H9 (cell line): ENCODE data around the gene P2RY8. TPM values are rescaled to one million over a fixed set of nuclear protein-coding genes. Genes with fewer than 3 reads are reported as not detected.
"Not testable (repeated sequence)": the region's sequence is repeated elsewhere in the genome, so short reads cannot be mapped to it uniquely, and the experiment has no call there.

Source experiments
- DNase-seq: peaks from one replicate; pipeline ENCODE4 v3.0.0-alpha.2; 2017
- H2AFZ ChIP-seq: one replicate; pipeline ENCODE4 v1.6.1; 2013; ENCODE audit warnings: mild to moderate bottlenecking, low read length, control low read depth, moderate library complexity
- H2AK5ac ChIP-seq: 2 replicates; pipeline ENCODE4 v1.6.1; 2013; ENCODE audit warnings: low read length, control low read depth, mixed read lengths; ENCODE audit not compliant: insufficient read length
- H2BK120ac ChIP-seq: one replicate; pipeline ENCODE4 v1.6.1; 2013; ENCODE audit warnings: low read depth, mild to moderate bottlenecking, low read length, control low read depth, inconsistent platforms; ENCODE audit not compliant: poor library complexity, severe bottlenecking
- H2BK12ac ChIP-seq: 2 replicates; pipeline ENCODE4 v1.6.1; 2013; ENCODE audit warnings: low read length, control low read depth, mixed read lengths, low read depth; ENCODE audit not compliant: insufficient read length
- H2BK15ac ChIP-seq: 2 replicates; pipeline ENCODE4 v1.6.1; 2013; ENCODE audit warnings: low read depth, low read length, control low read depth
- H2BK20ac ChIP-seq: one replicate; pipeline ENCODE4 v1.6.1; 2013; ENCODE audit warnings: low read depth, mild to moderate bottlenecking, low read length, control low read depth, inconsistent platforms; ENCODE audit not compliant: poor library complexity, severe bottlenecking
- H2BK5ac ChIP-seq: 2 replicates; pipeline ENCODE4 v1.6.1; 2013; ENCODE audit warnings: low read length, control low read depth, mixed read lengths; ENCODE audit not compliant: insufficient read length
- H3K14ac ChIP-seq: 2 replicates; pipeline ENCODE4 v1.6.1; 2013; ENCODE audit warnings: low read length, control low read depth; ENCODE audit not compliant: insufficient read depth
- H3K18ac ChIP-seq: 2 replicates; pipeline ENCODE4 v1.6.1; 2013; ENCODE audit warnings: low read depth, mild to moderate bottlenecking, mixed read lengths, low read length, control low read depth; ENCODE audit not compliant: insufficient read length
- H3K23ac ChIP-seq: 2 replicates; pipeline ENCODE4 v1.6.1; 2013; ENCODE audit warnings: low read length, control low read depth, mixed read lengths, low read depth; ENCODE audit not compliant: insufficient read length
- H3K23me2 ChIP-seq: 2 replicates; pipeline ENCODE4 v1.6.1; 2013; ENCODE audit warnings: low read depth, mild to moderate bottlenecking, mixed read lengths, low read length, control low read depth; ENCODE audit not compliant: insufficient read length, poor library complexity, severe bottlenecking
- H3K27ac ChIP-seq: 2 replicates; pipeline ENCODE4 v1.5.1; 2013; ENCODE audit warnings: low read length, control low read depth, mixed read lengths, low read depth; ENCODE audit not compliant: insufficient read length
- H3K27me3 ChIP-seq: 2 replicates; pipeline ENCODE4 v1.6.1; 2013; ENCODE audit warnings: low read length, control low read depth, inconsistent platforms; ENCODE audit not compliant: insufficient read depth
- H3K4ac ChIP-seq: 2 replicates; pipeline ENCODE4 v1.6.1; 2013; ENCODE audit warnings: low read depth, mild to moderate bottlenecking, control low read depth, inconsistent platforms, low read length, moderate library complexity
- H3K4me1 ChIP-seq: 2 replicates; pipeline ENCODE4 v1.6.1; 2013; ENCODE audit warnings: low read length, control low read depth, inconsistent platforms; ENCODE audit not compliant: insufficient read depth
- H3K4me2 ChIP-seq: 2 replicates; pipeline ENCODE4 v1.6.1; 2013; ENCODE audit warnings: low read length, control low read depth, mixed read lengths; ENCODE audit not compliant: insufficient read length, insufficient read depth
- H3K56ac ChIP-seq: 2 replicates; pipeline ENCODE4 v1.6.1; 2013; ENCODE audit warnings: low read depth, mild to moderate bottlenecking, mixed read lengths, low read length, control low read depth; ENCODE audit not compliant: insufficient read length
- H3K79me1 ChIP-seq: 2 replicates; pipeline ENCODE4 v1.6.1; 2013; ENCODE audit warnings: low read depth, mild to moderate bottlenecking, moderate library complexity, low read length, control low read depth, inconsistent platforms; ENCODE audit not compliant: insufficient read depth, poor library complexity, severe bottlenecking
- H3K79me2 ChIP-seq: 2 replicates; pipeline ENCODE4 v1.6.1; 2013; ENCODE audit warnings: low read length, control low read depth, inconsistent platforms; ENCODE audit not compliant: insufficient read depth
- H3K9ac ChIP-seq: 2 replicates; pipeline ENCODE4 v1.6.1; 2013; ENCODE audit warnings: low read length, control low read depth, mixed read lengths; ENCODE audit not compliant: insufficient read length; ENCODE audit errors: extremely low read depth
- H3K9me3 ChIP-seq: one replicate; pipeline ENCODE4 v1.6.1; 2013; ENCODE audit warnings: low read depth, low read length, inconsistent platforms; ENCODE audit not compliant: control insufficient read depth
- H3T11ph ChIP-seq: one replicate; pipeline ENCODE4 v1.6.1; 2013; ENCODE audit warnings: mild to moderate bottlenecking, low read length, control low read depth, inconsistent platforms
- H4K20me1 ChIP-seq: one replicate; pipeline ENCODE4 v1.6.1; 2013; ENCODE audit not compliant: control insufficient read depth, insufficient read length, insufficient read depth
- H4K5ac ChIP-seq: 2 replicates; pipeline ENCODE4 v1.6.1; 2013; ENCODE audit warnings: low read depth, mild to moderate bottlenecking, mixed read lengths, low read length, control low read depth; ENCODE audit not compliant: insufficient read length
- H4K8ac ChIP-seq: replicated peaks from 2 replicates; pipeline ENCODE4 v1.6.1; 2013; ENCODE audit warnings: low read length, control low read depth, mixed read lengths, low read depth; ENCODE audit not compliant: insufficient read length
- H4K91ac ChIP-seq: 2 replicates; pipeline ENCODE4 v1.6.1; 2013; ENCODE audit warnings: low read depth, mild to moderate bottlenecking, moderate library complexity, mixed read lengths, low read length, control low read depth; ENCODE audit not compliant: insufficient read length
- H3K27ac Mint-ChIP-seq, 3 experiments: 2 replicates in 2 of 3; 3 replicates in 1 of 3; pipeline ENCODE4 v1.8.0; 2020 to 2021; ENCODE audit warnings: mixed read lengths in 3 of 3, mild to moderate bottlenecking in 1 of 3, moderate library complexity in 1 of 3
- H3K27me3 Mint-ChIP-seq: 2 replicates; pipeline ENCODE4 v1.8.0; 2021; ENCODE audit warnings: low read depth, mild to moderate bottlenecking, moderate library complexity, mixed read lengths
- H3K36me3 Mint-ChIP-seq, 3 experiments: 2 replicates in 2 of 3; 3 replicates in 1 of 3; pipeline ENCODE4 v1.8.0; 2020 to 2021; ENCODE audit warnings: low read depth in 3 of 3, mixed read lengths in 3 of 3; ENCODE audit not compliant: insufficient read depth in 1 of 3
- H3K4me1 Mint-ChIP-seq, 2 experiments: 2 replicates each; pipeline ENCODE4 v1.8.0; 2020; ENCODE audit warnings: mixed read lengths in 2 of 2
- H3K4me3 Mint-ChIP-seq, 2 experiments: 2 replicates in 1 of 2; 3 replicates in 1 of 2; pipeline ENCODE4 v1.8.0; 2020 to 2021; ENCODE audit warnings: mild to moderate bottlenecking in 2 of 2, mixed read lengths in 2 of 2, moderate library complexity in 1 of 2
- H3K9me3 Mint-ChIP-seq, 2 experiments: 2 replicates in 1 of 2; 3 replicates in 1 of 2; pipeline ENCODE4 v1.8.0; 2020; ENCODE audit warnings: mild to moderate bottlenecking in 2 of 2, mixed read lengths in 2 of 2, moderate library complexity in 1 of 2
- WGBS: extraction: QIAGEN DNeasy Blood & Tissue Kit; methylation state at CpG from one replicate; pipeline ENCODE4 v1.1.7; 2013; ENCODE audit warnings: missing lambda C conversion rate, low lambda C conversion rate, mixed read lengths; ENCODE audit not compliant: insufficient read length; ENCODE audit errors: extremely low coverage; 5-methylcytosine and 5-hydroxymethylcytosine counted together
- total RNA-seq: library from RNA; stranded (reverse); gene quantifications from 2 replicates; pipeline ENCODE4 v1.2.1, GENCODE V29; 2021
- TF ChIP-seq, protein P1 (sequence below): fragments of 200-600 bp; sonication (generic); conservative IDR thresholded peaks from 3 replicates; pipeline ENCODE4 v1.8.0; 2021; ENCODE audit warnings: antibody characterized with exemption, mild to moderate bottlenecking

P2RY8 gene
- total RNA-seq, 1 experiment from 2014 or later = not detected

DNA sequence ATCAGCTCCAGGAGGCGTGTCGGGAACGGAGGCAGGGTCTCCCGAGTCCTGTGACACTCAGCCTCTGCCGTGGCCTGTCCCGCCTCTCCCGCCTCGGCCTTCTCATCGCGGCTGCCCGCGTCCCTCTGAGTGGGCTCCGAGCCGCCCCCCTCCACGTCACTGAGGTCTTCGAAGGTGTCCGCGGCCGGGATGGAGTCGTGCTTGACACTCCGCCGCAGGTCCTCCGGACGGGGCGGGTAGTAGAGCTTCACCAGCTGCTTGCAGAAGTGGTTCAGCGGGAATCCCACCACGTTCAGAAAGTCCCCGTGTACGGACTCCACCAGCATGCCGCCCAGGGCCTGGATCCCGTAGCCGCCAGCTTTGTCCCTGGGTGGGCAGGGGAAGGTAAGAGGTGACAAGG, 109.2 kb downstream of the P2RY8 start:
- no peaks in the 10 kb centered on the region for H3K79me1 ChIP-seq
- Mint-ChIP-seq H3K27ac (no peak overlapping the region), H3K4me3 (no peak overlapping the region), H3K4me1 (no peaks in the 10 kb centered on the region), H3K36me3 (peaks cover 59 to 69% (median 65%) of the 10 kb centered on the region in 3 experiments), H3K9me3 (peaks cover 20 to 23% of the 10 kb centered on the region in 2 experiments), H3K27me3 (peaks cover 3% of the 10 kb centered on the region; the same call in 1 of the 2 replicates)
- H2AFZ ChIP-seq = no peak overlapping the region
- H2BK20ac ChIP-seq = no peak overlapping the region
- TF ChIP-seq, protein P1, sequence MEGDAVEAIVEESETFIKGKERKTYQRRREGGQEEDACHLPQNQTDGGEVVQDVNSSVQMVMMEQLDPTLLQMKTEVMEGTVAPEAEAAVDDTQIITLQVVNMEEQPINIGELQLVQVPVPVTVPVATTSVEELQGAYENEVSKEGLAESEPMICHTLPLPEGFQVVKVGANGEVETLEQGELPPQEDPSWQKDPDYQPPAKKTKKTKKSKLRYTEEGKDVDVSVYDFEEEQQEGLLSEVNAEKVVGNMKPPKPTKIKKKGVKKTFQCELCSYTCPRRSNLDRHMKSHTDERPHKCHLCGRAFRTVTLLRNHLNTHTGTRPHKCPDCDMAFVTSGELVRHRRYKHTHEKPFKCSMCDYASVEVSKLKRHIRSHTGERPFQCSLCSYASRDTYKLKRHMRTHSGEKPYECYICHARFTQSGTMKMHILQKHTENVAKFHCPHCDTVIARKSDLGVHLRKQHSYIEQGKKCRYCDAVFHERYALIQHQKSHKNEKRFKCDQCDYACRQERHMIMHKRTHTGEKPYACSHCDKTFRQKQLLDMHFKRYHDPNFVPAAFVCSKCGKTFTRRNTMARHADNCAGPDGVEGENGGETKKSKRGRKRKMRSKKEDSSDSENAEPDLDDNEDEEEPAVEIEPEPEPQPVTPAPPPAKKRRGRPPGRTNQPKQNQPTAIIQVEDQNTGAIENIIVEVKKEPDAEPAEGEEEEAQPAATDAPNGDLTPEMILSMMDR = no peak
- no peak overlapping the region for H2BK12ac ChIP-seq
- no CpG with 5 or more reads among the region's 32 CpGs for WGBS
- no peak overlapping the region for H2BK5ac ChIP-seq
- H3K18ac ChIP-seq = no peak overlapping the region
- no peak overlapping the region for H3K27ac ChIP-seq
- no peak overlapping the region for H2BK120ac ChIP-seq
- H3K14ac ChIP-seq = no peak overlapping the region
- H3K4ac ChIP-seq = no peak overlapping the region
- no peaks in the 10 kb centered on the region for H3K23me2 ChIP-seq
- no peak overlapping the region for H3K4me2 ChIP-seq
- H4K20me1 ChIP-seq = no peaks in the 10 kb centered on the region
- peaks cover 10% of the 10 kb centered on the region for H3K9me3 ChIP-seq
- H4K8ac ChIP-seq = no peak overlapping the region
- no peak overlapping the region for H4K5ac ChIP-seq
- no peak overlapping the region for H3K9ac ChIP-seq
- no peak for DNase-seq
- no peaks in the 10 kb centered on the region for H3K4me1 ChIP-seq
- H4K91ac ChIP-seq = no peak overlapping the region
- H3K27me3 ChIP-seq = no peaks in the 10 kb centered on the region
- H2AK5ac ChIP-seq = no peak overlapping the region
- H3T11ph ChIP-seq = no peak overlapping the region
- no peak overlapping the region for H2BK15ac ChIP-seq
- H3K79me2 ChIP-seq = no peaks in the 10 kb centered on the region
- H3K23ac ChIP-seq = no peak overlapping the region
- no peak overlapping the region for H3K56ac ChIP-seq

DNA sequence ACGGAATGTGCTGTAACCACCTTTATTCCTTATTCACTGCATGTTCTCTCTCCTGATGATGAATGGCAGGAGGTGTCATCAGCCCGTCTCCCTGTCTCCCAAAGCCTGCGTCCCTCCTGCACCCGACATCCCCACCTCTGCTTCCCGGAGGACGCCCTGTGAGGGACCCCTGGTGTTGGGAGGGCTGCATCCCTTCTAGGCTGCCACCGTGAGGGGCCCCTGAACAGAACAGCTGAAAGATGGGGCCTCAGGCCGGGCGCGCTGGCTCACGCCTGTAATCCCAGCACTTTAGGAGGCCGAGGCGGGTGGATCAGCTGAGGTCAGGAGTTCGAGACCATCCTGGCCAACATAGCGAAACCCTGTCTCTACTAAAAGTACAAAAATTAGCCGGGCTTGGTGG, 110.7 kb downstream of the P2RY8 start:
- not testable (repeated sequence) for H2AFZ ChIP-seq, H4K91ac ChIP-seq, H3K79me1 ChIP-seq, H3K4me1 Mint-ChIP-seq, H2AK5ac ChIP-seq, H3K18ac ChIP-seq, H4K20me1 ChIP-seq, H3K23ac ChIP-seq, H2BK120ac ChIP-seq, DNase-seq, H3K4me3 Mint-ChIP-seq, H2BK12ac ChIP-seq, H3K27me3 Mint-ChIP-seq, H2BK5ac ChIP-seq, H4K8ac ChIP-seq, H4K5ac ChIP-seq, H3K4me2 ChIP-seq, H3K23me2 ChIP-seq, H2BK15ac ChIP-seq, H3K27me3 ChIP-seq, H3T11ph ChIP-seq, H3K4ac ChIP-seq, H3K4me1 ChIP-seq, H3K14ac ChIP-seq, H3K27ac Mint-ChIP-seq, H3K56ac ChIP-seq, H3K79me2 ChIP-seq, H3K27ac ChIP-seq, H3K9ac ChIP-seq, H2BK20ac ChIP-seq
- H3K9me3 ChIP-seq = peaks cover 25% of the 10 kb centered on the region
- Mint-ChIP-seq H3K36me3 (peaks cover 68 to 76% (median 72%) of the 10 kb centered on the region in 3 experiments), H3K9me3 (peaks cover 33 to 37% of the 10 kb centered on the region in 2 experiments)
- no CpG with 5 or more reads among the region's 16 CpGs for WGBS
